H1 (cell line): ENCODE data around the gene EFHD1. TPM values are rescaled to one million over a fixed set of nuclear protein-coding genes. Genes with fewer than 3 reads are reported as not detected.

Source experiments
- CTCF ChIA-PET: fragments of 300-600 bp; sonication (Branson Sonifier 250); formaldehyde crosslinking; loops from one replicate; lab custom pipeline; 2021; ENCODE audit not compliant: partially characterized antibody; lab: Charles Lee
- POLR2A ChIA-PET: fragments of 300-600 bp; sonication (Branson Sonifier 250); formaldehyde crosslinking; loops from one replicate; lab custom pipeline; 2021; ENCODE audit warnings: inconsistent platforms; ENCODE audit not compliant: partially characterized antibody; lab: Charles Lee
- DNase-seq, 2 experiments: peaks; one replicate each; pipeline versions ENCODE4 v3.0.0 to v3.0.0-alpha.2; 2010 to 2022; ENCODE audit warnings: low spot score in 2 of 2, low read depth in 1 of 2, mixed read lengths in 1 of 2
- FAIRE-seq: peaks from 2 replicates; lab custom pipeline; 2011; peaks lifted over from hg19 to GRCh38; lab: Jason Lieb, UNC
- H2AFZ ChIP-seq: 2 replicates; pipeline ENCODE4 v1.8.1; 2012; ENCODE audit warnings: low read length, inconsistent platforms
- H2AK5ac ChIP-seq: 2 replicates; pipeline ENCODE4 v1.6.1; 2013; ENCODE audit warnings: low read depth, low read length
- H2BK120ac ChIP-seq: replicated peaks from 2 replicates; pipeline ENCODE3; 2013; ENCODE audit warnings: low read depth, low read length, inconsistent platforms
- H2BK12ac ChIP-seq: 2 replicates; pipeline ENCODE4 v1.6.1; 2013; ENCODE audit warnings: low read depth, low read length
- H2BK15ac ChIP-seq: 2 replicates; pipeline ENCODE4 v1.6.1; 2013; ENCODE audit warnings: low read length
- H2BK20ac ChIP-seq: 2 replicates; pipeline ENCODE4 v1.6.1; 2013; ENCODE audit warnings: low read length
- H2BK5ac ChIP-seq: 2 replicates; pipeline ENCODE4 v1.6.1; 2013; ENCODE audit warnings: low read depth, low read length
- H3K14ac ChIP-seq: 2 replicates; pipeline ENCODE4 v1.6.1; 2013; ENCODE audit warnings: inconsistent platforms; ENCODE audit not compliant: insufficient read length
- H3K18ac ChIP-seq: 2 replicates; pipeline ENCODE4 v1.6.1; 2013; ENCODE audit warnings: low read length; ENCODE audit errors: extremely low read depth
- H3K23ac ChIP-seq: 2 replicates; pipeline ENCODE4 v1.6.1; 2013; ENCODE audit warnings: inconsistent platforms; ENCODE audit not compliant: insufficient read length
- H3K23me2 ChIP-seq: 2 replicates; pipeline ENCODE4 v1.6.1; 2013; ENCODE audit warnings: low read depth, low read length
- H3K27ac ChIP-seq: 2 replicates; pipeline ENCODE4 v1.6.1; 2011; ENCODE audit warnings: low read depth, low read length, inconsistent platforms
- H3K27me3 ChIP-seq, 4 experiments: replicated peaks in 1 of 4; 1 replicate in 1 of 4; 2 replicates in 3 of 4; pipeline versions ENCODE4 v1.6.1 to v1.8.1; 2011 to 2013; ENCODE audit warnings: low read length in 3 of 4, mild to moderate bottlenecking in 3 of 4, inconsistent platforms in 2 of 4, mixed read lengths in 2 of 4, moderate library complexity in 1 of 4; ENCODE audit not compliant: control insufficient read depth in 3 of 4, insufficient read depth in 3 of 4; ENCODE audit errors: extremely low read depth in 1 of 4
- H3K36me3 ChIP-seq, 4 experiments: 2 replicates each; pipeline versions ENCODE4 v1.6.1 to v1.8.1; 2011 to 2013; ENCODE audit warnings: mild to moderate bottlenecking in 4 of 4, low read length in 3 of 4, moderate library complexity in 2 of 4, control low read depth in 1 of 4, inconsistent platforms in 1 of 4; ENCODE audit not compliant: insufficient read depth in 4 of 4, control insufficient read depth in 2 of 4
- H3K4ac ChIP-seq: replicated peaks from 2 replicates; pipeline ENCODE3; 2013; ENCODE audit warnings: low read length, low read depth, mixed read lengths, inconsistent platforms; ENCODE audit not compliant: insufficient read length
- H3K4me1 ChIP-seq, 4 experiments: replicated peaks in 1 of 4; 1 replicate in 1 of 4; 2 replicates in 3 of 4; pipeline versions ENCODE4 v1.6.1 to v1.8.1; 2011 to 2013; ENCODE audit warnings: low read length in 3 of 4, inconsistent platforms in 2 of 4, mixed read lengths in 1 of 4; ENCODE audit not compliant: insufficient read depth in 4 of 4, control insufficient read depth in 3 of 4
- H3K4me2 ChIP-seq, 2 experiments: 2 replicates each; pipeline versions ENCODE4 v1.6.1 to v1.8.1; 2011 to 2013; ENCODE audit warnings: low read depth in 2 of 2, low read length in 2 of 2, control low read depth in 1 of 2, inconsistent platforms in 1 of 2, mild to moderate bottlenecking in 1 of 2; ENCODE audit not compliant: insufficient read depth in 1 of 2
- H3K4me3 ChIP-seq, 4 experiments: fragments of 200-600, 300-600 bp in 1 of 4; sonication (generic), shearing (Covaris generic), sonication (Bioruptor Twin) in 1 of 4; 2 replicates each; pipeline versions ENCODE4 v1.5.1 to v1.8.1; 2011 to 2016; ENCODE audit warnings: low read length in 4 of 4, low read depth in 3 of 4, control low read depth in 2 of 4, inconsistent platforms in 2 of 4, mild to moderate bottlenecking in 2 of 4, mixed read lengths in 1 of 4, moderate library complexity in 1 of 4; ENCODE audit not compliant: insufficient read depth in 2 of 4; ENCODE audit errors: extremely low read depth in 1 of 4
- H3K56ac ChIP-seq: replicated peaks from 2 replicates; pipeline ENCODE3; 2013; ENCODE audit warnings: low read depth, mild to moderate bottlenecking, mixed read lengths, low read length, inconsistent platforms; ENCODE audit not compliant: insufficient read length
- H3K79me1 ChIP-seq: 2 replicates; pipeline ENCODE4 v1.6.1; 2013; ENCODE audit warnings: low read depth, low read length, control low read depth
- H3K79me2 ChIP-seq, 2 experiments: 2 replicates each; pipeline versions ENCODE4 v1.6.1 to v1.8.1; 2012 to 2013; ENCODE audit warnings: low read length in 2 of 2, mild to moderate bottlenecking in 2 of 2, inconsistent platforms in 1 of 2; ENCODE audit not compliant: insufficient read depth in 2 of 2, control insufficient read depth in 1 of 2
- H3K9ac ChIP-seq, 4 experiments: replicated peaks in 1 of 4; 1 replicate in 1 of 4; 2 replicates in 3 of 4; pipeline versions ENCODE4 v1.6.1 to v1.8.1; 2011 to 2013; ENCODE audit warnings: low read depth in 3 of 4, low read length in 3 of 4, control low read depth in 2 of 4, mild to moderate bottlenecking in 2 of 4, moderate library complexity in 2 of 4, inconsistent platforms in 1 of 4; ENCODE audit errors: extremely low read depth in 1 of 4
- H3K9me3 ChIP-seq, 2 experiments: 2 replicates each; pipeline versions ENCODE4 v1.6.1 to v1.8.1; 2012 to 2013; ENCODE audit warnings: mild to moderate bottlenecking in 2 of 2, moderate library complexity in 2 of 2, control low read depth in 1 of 2, inconsistent platforms in 1 of 2, low read depth in 1 of 2, low read length in 1 of 2, mixed read lengths in 1 of 2; ENCODE audit not compliant: insufficient read depth in 2 of 2
- H4K20me1 ChIP-seq, 2 experiments: replicated peaks in 1 of 2; 2 replicates each; pipeline versions ENCODE3 to v1.8.1; 2011 to 2013; ENCODE audit warnings: inconsistent platforms in 2 of 2, low read length in 2 of 2, mild to moderate bottlenecking in 1 of 2; ENCODE audit not compliant: insufficient read depth in 2 of 2, control insufficient read depth in 1 of 2
- H4K5ac ChIP-seq: 2 replicates; pipeline ENCODE4 v1.6.1; 2013; ENCODE audit warnings: low read length, low read depth, mixed read lengths, inconsistent platforms; ENCODE audit not compliant: insufficient read length
- H4K8ac ChIP-seq: 2 replicates; pipeline ENCODE4 v1.8.0; 2013; ENCODE audit warnings: mild to moderate bottlenecking, moderate library complexity, low read length, inconsistent platforms; ENCODE audit not compliant: insufficient read depth; ENCODE audit errors: extremely low read depth
- H4K91ac ChIP-seq: replicated peaks from 2 replicates; pipeline ENCODE3; 2013; ENCODE audit warnings: low read length, mixed read lengths, inconsistent platforms; ENCODE audit not compliant: insufficient read length
- EZH2 ChIP-seq: fragments of 200-600 bp; sonication (generic); IDR thresholded peaks from 2 replicates; pipeline ENCODE4 v1.7.1; 2012; ENCODE audit warnings: low read depth, mild to moderate bottlenecking, moderate library complexity, low read length, inconsistent platforms; ENCODE audit not compliant: severe bottlenecking
- GABPA ChIP-seq: IDR thresholded peaks from 2 replicates; pipeline ENCODE4 v1.6.1; 2011; ENCODE audit warnings: mild to moderate bottlenecking, low read length, moderate library complexity, borderline replicate concordance; ENCODE audit not compliant: insufficient read depth
- NANOG ChIP-seq: IDR thresholded peaks from 2 replicates; pipeline ENCODE4 v1.6.1; 2011; ENCODE audit warnings: low read length, low read depth, mild to moderate bottlenecking, inconsistent platforms; ENCODE audit not compliant: insufficient read depth, poor library complexity, severe bottlenecking
- RBBP5 ChIP-seq: IDR thresholded peaks from 2 replicates; pipeline ENCODE4 v1.7.1; 2012; ENCODE audit warnings: low read depth, mild to moderate bottlenecking, inconsistent platforms, low read length, moderate library complexity, borderline replicate concordance
- RXRA ChIP-seq: IDR thresholded peaks from 2 replicates; pipeline ENCODE4 v1.6.1; 2011; ENCODE audit warnings: low read depth, mild to moderate bottlenecking, low read length, moderate library complexity; ENCODE audit not compliant: insufficient read depth
- SIRT6 ChIP-seq: IDR thresholded peaks from one replicate; pipeline ENCODE4 v1.7.1; 2012; ENCODE audit warnings: low read length, inconsistent platforms
- SP2 ChIP-seq: IDR thresholded peaks from 2 replicates; pipeline ENCODE4 v1.6.1; 2012; ENCODE audit warnings: mild to moderate bottlenecking, low read length, inconsistent platforms
- YY1 ChIP-seq: IDR thresholded peaks from 2 replicates; pipeline ENCODE4 v1.6.1; 2011; ENCODE audit warnings: low read depth, mild to moderate bottlenecking, low read length
- WGBS, 2 experiments: shearing (Covaris generic) in 1 of 2; methylation state at CpG; one replicate each; pipeline versions ENCODE4 v1.1.6 to v1.1.7; 2013 to 2015; ENCODE audit warnings: low lambda C conversion rate in 2 of 2, mixed read lengths in 2 of 2, inconsistent platforms in 1 of 2, low coverage in 1 of 2, missing lambda C conversion rate in 1 of 2; ENCODE audit not compliant: insufficient replicate concordance in 2 of 2, insufficient coverage in 1 of 2, insufficient read length in 1 of 2; ENCODE audit errors: extremely low coverage in 1 of 2, missing lambda C conversion rate in 1 of 2; 5-methylcytosine and 5-hydroxymethylcytosine counted together
- polyA plus RNA-seq, 7 experiments: library from polyadenylated mRNA; depleted of rRNA in 3 of 7; stranded (reverse) in 5 of 7; unstranded in 2 of 7; fragments of >200 nt in 5 of 7; fragments of 200-250 nt in 2 of 7; gene quantifications; 1 replicate in 5 of 7; 2 replicates in 1 of 7; 4 replicates in 1 of 7; pipeline versions ENCODE4 v1.2.1 to v1.2.3, GENCODE V29; 2011 to 2013; ENCODE audit warnings: missing spikeins in 2 of 7, mixed read lengths in 2 of 7
- total RNA-seq: library from RNA; stranded (reverse); fragmentation: NEBNext Ultra II Directional; extraction: Animal tissue kit (Norgen Biotek cat#: 25700); gene quantifications from 2 replicates; pipeline ENCODE4 v1.2.1, GENCODE V29; 2021

Gene EFHD1
- total and polyA plus RNA-seq, 2 of the 8 experiments (the other 6 are each of a cell fraction or from before 2014, with no cell fraction given): 3.4 to 4.5 TPM

DNA sequence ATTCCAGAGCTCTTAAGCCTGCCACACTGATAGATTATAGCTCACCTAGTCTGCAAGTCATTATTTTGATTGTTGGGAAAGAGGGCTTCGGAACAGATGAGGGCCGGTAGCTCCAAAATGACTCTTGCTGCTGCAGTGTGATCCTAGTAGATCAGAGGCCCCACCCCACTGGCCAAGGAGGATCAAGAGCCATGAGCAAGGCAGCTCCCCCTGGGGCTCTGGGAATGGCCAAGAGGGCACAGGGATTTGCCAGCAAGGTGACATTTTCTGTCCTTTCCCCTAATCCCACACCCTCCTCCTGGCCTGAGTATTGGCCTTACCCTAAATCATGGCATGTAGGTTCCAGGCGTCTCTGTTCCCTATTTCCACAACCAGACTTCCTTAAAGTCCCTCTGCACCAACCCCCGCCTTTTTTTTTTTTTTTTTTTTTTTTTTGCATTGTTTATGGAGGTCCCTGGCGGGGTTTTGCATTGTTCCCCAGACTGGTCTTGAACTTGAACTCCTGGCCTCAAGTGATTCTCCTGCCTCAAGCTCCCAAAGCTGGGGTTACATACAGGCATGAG, 46.4 kb upstream of the EFHD1 start:
- peaks cover 0 to 4% (median 0%) of the 10 kb centered on the region in 4 experiments; a peak in 4 of 8 replicates for H3K36me3 ChIP-seq
- WGBS, 2 experiments: 79% methylated on average over 4 of the region's 5 CpGs; no CpG with 5 or more reads in 1 of the 2 experiments
- H2AFZ ChIP-seq: no peak overlapping the region
- no peaks in the 10 kb centered on the region for H3K9me3 ChIP-seq
- TF ChIP-seq YY1: no peak
- no peak for TF ChIP-seq EZH2
- TF ChIP-seq NANOG: no peak
- TF ChIP-seq RBBP5: no peak
- no peak for TF ChIP-seq SIRT6
- TF ChIP-seq GABPA: no peak
- TF ChIP-seq RXRA: no peak
- no peak for TF ChIP-seq SP2
- H3K27me3 ChIP-seq: no peaks in the 10 kb centered on the region
- ChIA-PET POLR2A (interaction anchor here (0.6 to 1.4 kb wide), 4 partner anchors 16 to 37 kb away, joined by 3 to 4 read pairs (median 3); partner anchors contain the start of genes EIF4E2 and TIGD1), CTCF (interaction anchor here (0.8 to 1.5 kb wide), 4 partner anchors 9 to 81 kb away, joined by 3 to 6 read pairs (median 4); no protein-coding TSS in a partner anchor)
- FAIRE-seq (no peak), DNase-seq (no peak)
- H3K4me2 ChIP-seq: no peak overlapping the region
- H3K79me1 ChIP-seq: no peaks in the 10 kb centered on the region; the same call in none of the 2 replicates
- no peak overlapping the region for H2BK20ac ChIP-seq
- no peak overlapping the region for H3K4me3 ChIP-seq
- H3K18ac ChIP-seq: no peak overlapping the region
- H2BK120ac ChIP-seq: no peak overlapping the region
- H4K5ac ChIP-seq: no peak overlapping the region
- no peak overlapping the region for H2BK12ac ChIP-seq
- peaks cover 0 to 1% of the 10 kb centered on the region in 2 experiments for H4K20me1 ChIP-seq
- H2BK15ac ChIP-seq: no peak overlapping the region
- H3K14ac ChIP-seq: no peak overlapping the region
- no peak overlapping the region for H3K23ac ChIP-seq
- no peak overlapping the region for H3K27ac ChIP-seq
- H3K9ac ChIP-seq: no peak overlapping the region
- H3K56ac ChIP-seq: no peak overlapping the region
- H4K91ac ChIP-seq: no peak overlapping the region
- no peak overlapping the region for H2BK5ac ChIP-seq
- H3K4me1 ChIP-seq: peaks cover 0 to 9% (median 0%) of the 10 kb centered on the region in 4 experiments; a peak in 2 of 7 replicates
- no peaks in the 10 kb centered on the region for H3K79me2 ChIP-seq
- H3K23me2 ChIP-seq: no peaks in the 10 kb centered on the region
- no peak overlapping the region for H4K8ac ChIP-seq
- no peak overlapping the region for H3K4ac ChIP-seq
- no peak overlapping the region for H2AK5ac ChIP-seq
